ENCODE measurements around the gene NDNF.

Gene NDNF

GRCh38 chr4:121054373-121054772 lies 18.0 kb downstream of the NDNF start:
- H3K27me3 Mint-ChIP-seq: no peaks in the 10 kb centered on the region

GRCh38 chr4:121053601-121054143 lies 18.7 kb downstream of the NDNF start:
- Mint-ChIP-seq H3K36me3 (no peaks in the 10 kb centered on the region), H3K4me3 (no peak overlapping the region), H3K9me3 (no peaks in the 10 kb centered on the region), H3K27me3 (no peaks in the 10 kb centered on the region), H3K27ac (no peak overlapping the region), H3K4me1 (no peaks in the 10 kb centered on the region)
- ATAC-seq: no peak

More at GRCh38 chr4:121054373-121054772, 18.0 kb downstream of the NDNF start:
- Mint-ChIP-seq H3K4me1 (no peaks in the 10 kb centered on the region), H3K4me3 (no peak overlapping the region), H3K36me3 (no peaks in the 10 kb centered on the region), H3K9me3 (no peaks in the 10 kb centered on the region), H3K27ac (no peak overlapping the region)
- ATAC-seq: no peak

GRCh38 chr4:121050300-121050699 lies 22.0 kb downstream of the NDNF start:
- no peak overlapping the region for H3K27ac Mint-ChIP-seq
- no peaks in the 10 kb centered on the region for H3K36me3 Mint-ChIP-seq
- no peak overlapping the region for H3K4me3 Mint-ChIP-seq
- H3K9me3 Mint-ChIP-seq: no peaks in the 10 kb centered on the region
- no peaks in the 10 kb centered on the region for H3K27me3 Mint-ChIP-seq
- no peaks in the 10 kb centered on the region for H3K4me1 Mint-ChIP-seq
- no peak for ATAC-seq

GRCh38 chr4:121049072-121049599 lies 23.2 kb downstream of the NDNF start:
- Mint-ChIP-seq H3K27me3 (no peaks in the 10 kb centered on the region), H3K4me3 (no peak overlapping the region), H3K36me3 (no peaks in the 10 kb centered on the region), H3K27ac (no peak overlapping the region), H3K9me3 (no peaks in the 10 kb centered on the region), H3K4me1 (no peaks in the 10 kb centered on the region)
- ATAC-seq: no peak

- no peaks in the 10 kb centered on the region for H3K36me3 Mint-ChIP-seq
- no peak overlapping the region for H3K4me3 Mint-ChIP-seq
- no peaks in the 10 kb centered on the region for H3K4me1 Mint-ChIP-seq
- H3K9me3 Mint-ChIP-seq: no peaks in the 10 kb centered on the region
- H3K27ac Mint-ChIP-seq: no peak overlapping the region
- no peaks in the 10 kb centered on the region for H3K27me3 Mint-ChIP-seq
- ATAC-seq: no peak
These were observed 24.2 kb downstream of the NDNF start for GRCh38 chr4:121048165-121048564.

GRCh38 chr4:121041307-121042090 lies 30.8 kb downstream of the NDNF start:
- no peak for ATAC-seq
- Mint-ChIP-seq H3K4me3 (no peak overlapping the region), H3K4me1 (no peaks in the 10 kb centered on the region), H3K36me3 (no peaks in the 10 kb centered on the region), H3K27ac (no peak overlapping the region), H3K27me3 (no peaks in the 10 kb centered on the region), H3K9me3 (no peaks in the 10 kb centered on the region)

- Mint-ChIP-seq H3K4me1 (no peaks in the 10 kb centered on the region), H3K4me3 (no peak overlapping the region), H3K27ac (no peak overlapping the region), H3K36me3 (no peaks in the 10 kb centered on the region), H3K27me3 (no peaks in the 10 kb centered on the region), H3K9me3 (no peaks in the 10 kb centered on the region)
- ATAC-seq: no peak
These were observed 38.3 kb downstream of the NDNF start for GRCh38 chr4:121034017-121034416.

- no peaks in the 10 kb centered on the region for H3K27me3 Mint-ChIP-seq
- no peak overlapping the region for H3K4me3 Mint-ChIP-seq
- H3K27ac Mint-ChIP-seq: no peak overlapping the region
- no peaks in the 10 kb centered on the region for H3K4me1 Mint-ChIP-seq
- ATAC-seq: no peak
- no peaks in the 10 kb centered on the region for H3K9me3 Mint-ChIP-seq
- no peaks in the 10 kb centered on the region for H3K36me3 Mint-ChIP-seq
These were observed 41.6 kb downstream of the NDNF start for GRCh38 chr4:121030711-121031110.

GRCh38 chr4:121030131-121030530 lies 42.2 kb downstream of the NDNF start:
- Mint-ChIP-seq H3K4me3 (no peak overlapping the region), H3K9me3 (no peaks in the 10 kb centered on the region), H3K4me1 (no peaks in the 10 kb centered on the region), H3K27ac (no peak overlapping the region), H3K36me3 (no peaks in the 10 kb centered on the region), H3K27me3 (no peaks in the 10 kb centered on the region)
- ATAC-seq: no peak

- Mint-ChIP-seq H3K27ac (no peak overlapping the region), H3K36me3 (no peaks in the 10 kb centered on the region), H3K9me3 (peaks cover 4% of the 10 kb centered on the region)
These were observed 46.3 kb downstream of the NDNF start for GRCh38 chr4:121026034-121026433.

GRCh38 chr4:121025540-121025939 lies 46.8 kb downstream of the NDNF start:
- Mint-ChIP-seq H3K4me1 (no peaks in the 10 kb centered on the region), H3K27ac (no peak overlapping the region), H3K36me3 (no peaks in the 10 kb centered on the region), H3K4me3 (no peak overlapping the region), H3K9me3 (peaks cover 4% of the 10 kb centered on the region), H3K27me3 (no peaks in the 10 kb centered on the region)
- ATAC-seq: no peak

More at GRCh38 chr4:121026034-121026433, 46.3 kb downstream of the NDNF start:
- no peaks in the 10 kb centered on the region for H3K4me1 Mint-ChIP-seq
- H3K4me3 Mint-ChIP-seq: no peak overlapping the region
- no peak for ATAC-seq
- no peaks in the 10 kb centered on the region for H3K27me3 Mint-ChIP-seq

- H3K27ac Mint-ChIP-seq: no peak overlapping the region
- H3K36me3 Mint-ChIP-seq: no peaks in the 10 kb centered on the region
- no peaks in the 10 kb centered on the region for H3K4me1 Mint-ChIP-seq
- no peaks in the 10 kb centered on the region for H3K27me3 Mint-ChIP-seq
- H3K9me3 Mint-ChIP-seq: peaks cover 4% of the 10 kb centered on the region
- no peak overlapping the region for H3K4me3 Mint-ChIP-seq
- ATAC-seq: no peak
These were observed 53.8 kb downstream of the NDNF start for GRCh38 chr4:121018543-121018942.

- H3K9me3 Mint-ChIP-seq: no peaks in the 10 kb centered on the region
- no peaks in the 10 kb centered on the region for H3K36me3 Mint-ChIP-seq
- H3K4me1 Mint-ChIP-seq: no peaks in the 10 kb centered on the region
- no peak for ATAC-seq
- H3K4me3 Mint-ChIP-seq: no peak overlapping the region
- H3K27ac Mint-ChIP-seq: no peak overlapping the region
- H3K27me3 Mint-ChIP-seq: no peaks in the 10 kb centered on the region
These were observed 55.7 kb downstream of the NDNF start for GRCh38 chr4:121016611-121017010.

GRCh38 chr4:121015421-121015820 lies 56.9 kb downstream of the NDNF start:
- no peaks in the 10 kb centered on the region for H3K36me3 Mint-ChIP-seq
- H3K4me1 Mint-ChIP-seq: no peaks in the 10 kb centered on the region

GRCh38 chr4:121014544-121014943 lies 57.8 kb downstream of the NDNF start:
- Mint-ChIP-seq H3K27me3 (no peaks in the 10 kb centered on the region), H3K27ac (no peak overlapping the region), H3K9me3 (no peaks in the 10 kb centered on the region), H3K4me1 (no peaks in the 10 kb centered on the region), H3K36me3 (no peaks in the 10 kb centered on the region), H3K4me3 (no peak overlapping the region)
- no peak for ATAC-seq

More at GRCh38 chr4:121015421-121015820, 56.9 kb downstream of the NDNF start:
- H3K4me3 Mint-ChIP-seq: no peak overlapping the region
- no peak overlapping the region for H3K27ac Mint-ChIP-seq
- no peaks in the 10 kb centered on the region for H3K9me3 Mint-ChIP-seq
- no peak for ATAC-seq
- no peaks in the 10 kb centered on the region for H3K27me3 Mint-ChIP-seq

GRCh38 chr4:121011780-121012340 lies 60.5 kb downstream of the NDNF start:
- H3K4me1 Mint-ChIP-seq: no peaks in the 10 kb centered on the region
- H3K4me3 Mint-ChIP-seq: no peak overlapping the region
- H3K27me3 Mint-ChIP-seq: no peaks in the 10 kb centered on the region
- H3K36me3 Mint-ChIP-seq: no peaks in the 10 kb centered on the region
- H3K9me3 Mint-ChIP-seq: no peaks in the 10 kb centered on the region
- no peak for ATAC-seq
- no peak overlapping the region for H3K27ac Mint-ChIP-seq

Measured in stimulated activated memory B cell treated with anti-CD40 and anti-IgM and Interleukin-4, amounts not matched to agents 10 μg/mL and 1 μg/mL and 100 μg/mL, for 72 hours (primary cell).